Nucleus accumbens (tissue), 56 donors: Measurements from ENCODE around the gene SORCS2.
A peak's percentile ranks its signal among the peaks of the same experiment; 100 is the strongest.

Source experiments
- DNase-seq, 56 donors: peaks; one replicate each; lab custom pipeline; 2025; lab: John Stamatoyannopoulos, UW

The SORCS2 gene

GRCh38 chr4:7526491-7526890, 334.2 kb downstream of the SORCS2 start:
- DNase-seq: no peak

- DNase-seq: no peak
These were observed 334.7 kb downstream of the SORCS2 start for GRCh38 chr4:7526929-7527535.

DNA sequence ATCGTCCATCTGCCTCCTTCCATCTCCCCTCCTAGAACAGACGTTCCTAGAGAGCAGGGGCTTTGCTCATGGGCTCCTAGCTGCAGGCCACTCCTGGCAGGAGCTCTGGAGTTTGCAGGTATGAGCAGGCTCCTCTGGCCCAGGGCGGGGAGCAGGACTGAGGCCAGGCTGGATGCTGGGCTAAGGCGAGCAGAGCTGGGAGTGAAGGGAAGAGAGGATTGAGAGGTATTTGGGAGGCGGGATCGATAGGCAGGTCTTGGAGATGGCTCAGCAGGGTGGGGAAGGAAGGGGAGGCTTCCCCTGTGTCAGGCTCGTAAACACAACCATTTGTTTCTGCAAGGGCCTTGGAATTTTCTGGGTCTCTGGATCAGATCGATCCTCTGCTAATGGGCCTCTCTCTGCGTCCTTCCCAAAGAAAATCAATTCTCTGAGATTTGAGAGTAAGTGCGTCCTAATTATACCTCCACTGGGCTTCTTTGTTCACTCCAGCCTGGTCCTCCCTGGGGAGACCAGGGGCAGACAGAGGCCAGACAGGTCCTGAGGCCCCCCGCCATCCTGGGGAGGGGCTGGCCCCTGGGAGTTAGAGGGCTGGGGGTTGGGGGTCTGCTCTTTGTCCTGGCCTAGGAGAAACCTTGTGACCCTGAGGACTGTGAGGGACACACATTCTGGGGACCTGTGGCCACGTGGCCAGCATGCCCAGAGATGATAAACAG, 337.2 kb downstream of the SORCS2 start:
- no peak for DNase-seq

DNA sequence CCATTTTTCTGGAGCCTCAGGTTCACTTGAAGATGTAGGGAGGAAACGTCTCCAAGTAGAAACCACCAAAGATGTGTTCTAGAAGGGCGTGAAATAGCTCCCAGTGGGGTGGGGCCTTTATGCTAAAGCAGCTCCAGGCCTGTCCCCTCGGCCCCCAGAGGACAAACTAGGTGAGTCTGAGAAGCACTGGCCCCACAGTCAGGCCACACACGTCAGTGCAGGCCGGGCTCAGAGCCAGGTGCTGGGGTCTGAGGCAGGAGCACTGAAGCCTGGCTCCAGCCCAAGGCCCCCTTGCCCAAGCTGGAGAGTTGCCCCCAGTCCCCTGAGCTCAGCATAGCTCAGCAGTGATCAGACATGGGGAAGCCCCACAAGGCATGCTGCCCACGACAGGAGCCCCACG, 337.7 kb downstream of the SORCS2 start:
- DNase-seq: no peak

- DNase-seq: no peak
These were observed 338.7 kb downstream of the SORCS2 start for GRCh38 chr4:7530932-7531639.

DNA sequence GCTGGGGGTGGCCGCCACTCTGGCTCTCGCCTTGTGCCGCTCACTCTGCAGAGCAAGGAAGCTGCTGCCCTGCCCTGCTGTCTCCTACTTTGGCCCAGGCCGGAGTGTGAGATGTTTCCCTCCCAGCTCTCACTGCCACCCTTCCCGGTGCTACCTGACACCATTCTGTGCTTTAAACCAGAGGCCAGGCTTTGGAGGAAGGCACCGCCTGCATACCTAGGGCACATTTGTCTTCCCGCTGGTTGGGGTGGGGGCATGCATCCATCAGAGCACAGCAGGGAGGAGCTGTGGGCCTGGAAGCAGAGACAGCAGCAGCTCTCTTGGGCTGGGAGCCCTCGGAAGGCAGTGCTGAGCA, 339.3 kb downstream of the SORCS2 start:
- DNase-seq: no peak

GRCh38 chr4:7532043-7532442, 339.7 kb downstream of the SORCS2 start:
- DNase-seq: no peak

DNA sequence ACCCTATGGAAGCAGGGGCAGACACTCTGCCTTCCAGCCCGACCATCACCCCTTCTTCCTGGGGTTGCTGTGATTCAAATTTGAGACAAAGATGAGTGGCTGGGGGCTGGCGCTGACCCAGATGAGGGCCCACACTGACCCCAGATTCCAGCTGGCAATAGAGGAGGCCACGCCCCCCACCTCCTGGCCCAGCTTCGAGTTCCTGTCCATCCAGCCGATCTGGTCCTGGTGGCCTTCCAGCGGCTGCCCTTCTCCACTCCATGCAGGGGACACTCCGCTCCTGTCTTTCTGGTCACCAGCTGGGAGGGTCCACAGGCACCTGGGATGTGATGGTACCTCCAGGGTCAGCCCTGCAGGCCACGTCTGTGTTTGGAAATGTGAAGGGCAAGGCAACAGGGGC, 340.9 kb downstream of the SORCS2 start:
- DNase-seq: no peak

DNA sequence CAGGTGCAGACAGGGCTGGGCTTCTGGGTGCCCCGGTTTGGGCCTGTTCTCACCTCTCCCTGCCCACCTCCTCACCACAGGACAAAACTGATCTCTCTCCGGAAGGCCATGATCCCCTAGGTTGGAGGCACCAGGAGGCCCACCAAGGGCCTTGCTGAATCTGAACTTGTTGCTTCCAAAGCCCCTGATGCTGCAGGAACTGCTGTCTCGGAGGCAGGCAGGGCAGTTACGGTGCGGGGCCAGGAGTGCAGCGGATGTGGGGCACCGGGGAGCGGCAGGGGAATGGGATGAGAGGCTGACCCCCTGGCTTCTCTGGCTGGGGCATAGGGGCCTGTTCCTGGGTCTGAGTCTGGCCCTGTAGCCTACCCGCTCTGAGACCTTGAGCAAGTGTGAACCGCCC, 342.8 kb downstream of the SORCS2 start:
- no peak for DNase-seq

DNA sequence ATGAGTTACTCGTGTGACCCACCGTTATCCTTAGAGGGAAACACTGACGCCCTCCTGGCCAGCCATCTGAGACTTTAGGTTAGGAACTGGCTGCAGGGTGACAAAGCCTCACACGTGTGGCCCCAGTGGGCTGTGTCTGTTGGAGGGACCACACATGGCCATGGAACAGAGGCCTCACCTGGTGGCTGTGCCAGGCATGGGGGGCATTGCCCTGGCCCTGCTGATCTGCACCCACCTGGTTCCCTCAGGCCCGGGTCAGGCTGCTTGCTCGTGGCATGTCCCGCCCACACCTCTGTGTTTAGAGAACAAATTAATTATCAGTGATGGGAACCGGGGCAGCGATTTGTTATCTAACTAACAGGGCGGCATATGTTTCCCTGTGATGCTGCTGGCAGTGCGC, 343.3 kb downstream of the SORCS2 start:
- DNase-seq: no peak

DNA sequence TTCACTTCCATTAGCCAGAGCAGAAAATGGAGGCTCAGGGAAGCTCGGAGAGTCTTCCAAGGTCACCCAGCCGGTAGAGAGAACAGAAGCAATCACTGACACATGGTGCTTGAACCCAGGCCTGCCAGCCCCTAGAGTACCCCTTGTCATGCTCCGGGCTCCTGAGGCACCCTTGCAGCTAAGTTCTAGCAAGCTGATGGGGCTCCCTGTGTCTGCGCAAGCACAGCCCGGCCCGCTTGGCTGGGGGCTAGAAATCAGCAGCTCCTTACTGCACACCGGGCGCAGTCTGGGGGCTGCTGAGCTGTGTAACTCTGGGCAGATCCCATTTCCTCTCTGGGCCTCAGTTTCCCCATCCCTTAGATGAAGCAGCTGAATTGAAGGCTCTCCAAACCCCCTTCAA, 344.5 kb downstream of the SORCS2 start:
- no peak for DNase-seq

DNA sequence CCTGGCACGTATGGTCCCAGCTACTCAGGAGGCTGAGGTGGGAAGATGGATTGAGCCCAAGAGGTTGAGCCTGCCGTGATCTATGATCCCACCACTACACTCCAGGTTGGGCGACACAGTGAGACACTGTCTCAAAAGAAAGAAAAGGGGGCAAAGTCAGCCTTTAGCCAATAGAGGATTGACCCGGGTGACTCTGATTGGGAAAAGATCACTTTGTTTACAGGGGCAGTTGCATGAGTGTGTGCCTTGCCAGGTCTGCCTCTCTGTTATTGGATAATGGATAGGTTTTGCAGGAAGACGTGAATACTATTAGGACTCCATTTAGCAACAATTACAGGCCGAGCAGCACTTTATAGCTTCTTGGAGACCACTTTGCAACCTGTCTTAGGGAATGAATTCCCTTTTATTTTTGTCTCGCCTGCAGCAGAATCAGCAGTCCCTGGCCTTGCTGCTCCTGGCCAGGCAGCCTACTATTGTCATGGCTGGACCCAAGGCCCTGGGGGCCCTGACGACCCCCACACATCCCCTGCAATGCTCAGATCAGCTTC, 345.6 kb downstream of the SORCS2 start:
- DNase-seq: no peak

GRCh38 chr4:7538518-7538917, 346.2 kb downstream of the SORCS2 start:
- DNase-seq: no peak

DNA sequence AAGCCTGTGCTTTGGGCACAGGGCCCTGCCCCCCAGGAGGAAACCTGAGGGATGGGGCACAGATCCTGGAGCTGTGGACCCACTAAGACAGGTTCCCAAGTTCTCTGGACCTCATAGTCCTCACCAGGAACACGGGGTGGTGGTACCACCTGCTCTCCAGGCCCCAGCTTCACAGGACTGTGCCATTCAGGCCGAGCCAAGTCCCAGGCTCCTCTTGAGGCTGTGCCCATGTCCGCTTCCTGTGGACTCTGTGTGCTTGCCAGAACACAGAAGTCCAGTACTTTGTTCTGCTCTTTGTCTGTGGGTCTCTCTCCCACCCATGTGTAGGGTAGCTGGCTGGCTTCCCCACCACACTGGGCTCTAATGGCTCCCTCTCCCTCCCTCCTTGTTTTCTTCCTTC, 346.8 kb downstream of the SORCS2 start:
- peak in 2 of 56 donors; percentile 13 to 17 for DNase-seq

DNA sequence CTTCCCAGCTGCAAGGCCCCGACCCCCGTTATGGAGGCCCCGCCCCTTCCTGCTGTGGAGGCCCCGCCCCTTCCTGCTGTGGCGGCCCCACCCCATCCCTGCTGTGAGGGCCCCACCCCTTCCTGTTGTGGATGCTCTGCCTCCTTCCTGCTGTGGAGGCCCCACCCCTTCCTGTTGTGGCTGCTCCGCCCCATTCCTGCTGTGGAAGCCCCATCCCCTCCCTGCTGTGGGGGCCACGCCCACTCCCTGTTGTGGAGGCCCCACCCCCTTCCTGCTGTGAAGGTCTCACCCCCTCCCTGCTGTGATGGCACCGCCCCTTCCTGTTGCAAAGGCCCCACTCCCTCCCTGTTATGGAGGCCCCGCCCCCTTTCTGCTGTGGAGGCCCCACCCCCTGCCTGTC, 347.3 kb downstream of the SORCS2 start:
- peak in 2 of 56 donors; percentile 43 to 71 for DNase-seq

GRCh38 chr4:7540206-7540605, 347.9 kb downstream of the SORCS2 start:
- DNase-seq: no peak

GRCh38 chr4:7540654-7541413, 348.5 kb downstream of the SORCS2 start:
- no peak for DNase-seq

DNA sequence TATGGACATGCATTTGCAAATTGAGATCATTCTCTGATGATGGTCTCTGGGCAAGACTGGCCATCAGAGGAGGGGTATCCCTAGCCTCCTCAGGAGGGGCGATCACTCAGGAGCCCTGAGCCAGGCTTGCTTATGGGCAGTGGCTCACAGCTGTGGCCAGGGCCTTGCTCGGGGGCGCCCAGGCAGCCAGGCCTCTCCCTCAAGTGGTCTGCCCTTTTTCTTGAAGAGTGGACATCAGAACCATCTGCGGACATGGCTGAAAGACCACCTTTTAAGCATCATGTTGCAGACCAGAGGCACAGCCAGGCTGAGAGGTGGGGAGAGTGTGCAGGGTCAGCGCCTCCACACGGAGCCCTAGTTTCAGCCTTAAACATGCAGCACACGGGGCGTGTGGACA, 349.1 kb downstream of the SORCS2 start:
- DNase-seq: no peak

DNA sequence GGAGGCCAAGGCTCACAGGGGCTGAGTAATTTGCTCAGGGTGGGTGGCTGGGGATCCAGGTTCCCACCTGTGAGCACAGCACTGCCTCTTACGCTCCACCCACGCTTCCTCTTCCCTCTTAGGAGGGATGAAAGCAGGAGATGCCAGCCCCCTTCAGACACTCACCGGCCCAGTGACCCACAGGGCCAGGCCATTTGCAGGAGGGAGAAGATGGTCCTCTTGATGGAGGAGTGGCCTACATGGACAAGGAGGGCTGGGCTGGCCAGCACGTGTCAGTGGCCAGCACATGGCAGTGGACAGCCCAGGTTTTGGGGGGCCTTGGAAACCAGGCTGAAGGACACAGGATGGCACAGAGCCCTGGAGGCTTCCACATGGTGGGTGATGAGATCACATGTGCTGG, 350.4 kb downstream of the SORCS2 start:
- no peak for DNase-seq

GRCh38 chr4:7546152-7546808, 353.9 kb downstream of the SORCS2 start:
- DNase-seq: no peak
